Head of caudate nucleus (tissue), 42 donors: ENCODE measurements around the gene MMP20.
"Not testable (repeated sequence)": the region's sequence is repeated elsewhere in the genome, so short reads cannot be mapped to it uniquely, and the experiment has no call there.

Experiments used
- DNase-seq, 42 donors: peaks; one replicate each; pipeline versions ENCODE4 v3.0.0 to v3.0.0-alpha.2; 2020 to 2021; ENCODE audit warnings: mixed read lengths in 7 of 42
- intact Hi-C: fragments of 100-400 bp; cut with DNase I; formaldehyde crosslinking; loops from one replicate; pipeline ENCODE4 v1.15.0; 2022

The MMP20 gene

GRCh38 chr11:102625177-102625576 is at the start of gene MMP20:
TSS of gene MMP20 (minus strand) at chr11:102625332. CDS start at chr11:102625319, 13 bp downstream.
- intact Hi-C loops, result no loop called here
- no peak for DNase-seq

GRCh38 chr11:102669664-102670063 is 44.5 kb upstream of the MMP20 start:
- intact Hi-C loops, result no loop called here
- no peak for DNase-seq

- intact Hi-C loops, result no loop called here
These were observed 41.3 kb upstream of the MMP20 start for GRCh38 chr11:102666331-102666957.

GRCh38 chr11:102664001-102664752 is 39.0 kb upstream of the MMP20 start:
- intact Hi-C loops, result no loop called here
- no peak for DNase-seq

More at GRCh38 chr11:102666331-102666957, 41.3 kb upstream of the MMP20 start:
- DNase-seq, result peak in 20 of 42 donors; percentile 6 to 69 (median 38)

- intact Hi-C loops, result no loop called here
- DNase-seq, result no peak
These were observed 37.5 kb upstream of the MMP20 start for GRCh38 chr11:102662607-102663006.

GRCh38 chr11:102661040-102661439 is 35.9 kb upstream of the MMP20 start:
- DNase-seq, result no peak
- intact Hi-C loops, result no loop called here

GRCh38 chr11:102656528-102656927 is 31.4 kb upstream of the MMP20 start:
- intact Hi-C loops, result no loop called here
- DNase-seq, result no peak

GRCh38 chr11:102655547-102655946 is 30.4 kb upstream of the MMP20 start:
- intact Hi-C loops, result no loop called here
- DNase-seq, result no peak

- intact Hi-C loops, result no loop called here
- DNase-seq, result no peak
These were observed 29.6 kb upstream of the MMP20 start for GRCh38 chr11:102654761-102655160.

- DNase-seq, result no peak
- intact Hi-C loops, result no loop called here
These were observed 28.7 kb upstream of the MMP20 start for GRCh38 chr11:102653744-102654291.

GRCh38 chr11:102647430-102647829 is 22.3 kb upstream of the MMP20 start:
- no peak for DNase-seq
- intact Hi-C loops, result no loop called here

- no peak for DNase-seq
- intact Hi-C loops, result no loop called here
These were observed 18.8 kb upstream of the MMP20 start for GRCh38 chr11:102643941-102644340.

- intact Hi-C loops, result no loop called here
- no peak for DNase-seq
These were observed 15.8 kb upstream of the MMP20 start for GRCh38 chr11:102640946-102641345.

GRCh38 chr11:102639656-102640055 is 14.5 kb upstream of the MMP20 start:
- intact Hi-C loops, result no loop called here

GRCh38 chr11:102637731-102638130 is 12.6 kb upstream of the MMP20 start:
- DNase-seq, result peak in 37 of 42 donors; percentile 11 to 88 (median 53)
- intact Hi-C loops, result no loop called here

More at GRCh38 chr11:102639656-102640055, 14.5 kb upstream of the MMP20 start:
- DNase-seq, result no peak

GRCh38 chr11:102633385-102634026 is 8.4 kb upstream of the MMP20 start:
- DNase-seq, result no peak
- intact Hi-C loops, result no loop called here

- intact Hi-C loops, result no loop called here
- no peak for DNase-seq
These were observed 6.9 kb upstream of the MMP20 start for GRCh38 chr11:102632026-102632425.

- no peak for DNase-seq
- intact Hi-C loops, result no loop called here
These were observed 5.7 kb upstream of the MMP20 start for GRCh38 chr11:102630598-102631448.

GRCh38 chr11:102629908-102630307 is 4.8 kb upstream of the MMP20 start:
- intact Hi-C loops, DNase-seq: not testable (repeated sequence)
